Measurements from ENCODE around the gene SPRR2B.
"Not testable (repeated sequence)": the region's sequence is repeated elsewhere in the genome, so short reads cannot be mapped to it uniquely, and the experiment has no call there.

SPRR2B gene

DNA sequence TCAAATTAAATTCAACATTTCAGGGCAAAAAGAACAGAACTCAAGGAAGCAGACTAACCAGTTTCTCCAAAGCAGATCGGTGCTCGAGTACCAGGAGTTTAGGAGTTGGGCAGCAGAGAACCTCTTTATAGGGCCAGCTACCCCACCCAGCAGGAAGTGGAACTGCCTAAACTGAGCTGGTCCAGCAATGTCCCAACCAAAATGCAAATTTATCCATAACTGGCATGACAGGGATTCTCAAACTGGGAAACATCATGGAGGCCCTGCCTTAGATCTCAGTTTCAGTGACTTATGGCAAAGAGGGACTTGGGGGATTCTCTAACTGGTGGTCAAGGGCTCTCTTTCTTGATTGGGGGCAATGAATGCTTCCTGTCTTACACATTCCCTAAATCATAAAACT lies at the start of gene SPRR2B:
Gene SPRR2B (minus strand): TSS at position 101 of the 400 bp plus-strand sequence. CDS start 772 bp downstream, outside the sequence.
- no peak for DNase-seq (ENCODE audit: low read depth in 2 of 2)

DNA sequence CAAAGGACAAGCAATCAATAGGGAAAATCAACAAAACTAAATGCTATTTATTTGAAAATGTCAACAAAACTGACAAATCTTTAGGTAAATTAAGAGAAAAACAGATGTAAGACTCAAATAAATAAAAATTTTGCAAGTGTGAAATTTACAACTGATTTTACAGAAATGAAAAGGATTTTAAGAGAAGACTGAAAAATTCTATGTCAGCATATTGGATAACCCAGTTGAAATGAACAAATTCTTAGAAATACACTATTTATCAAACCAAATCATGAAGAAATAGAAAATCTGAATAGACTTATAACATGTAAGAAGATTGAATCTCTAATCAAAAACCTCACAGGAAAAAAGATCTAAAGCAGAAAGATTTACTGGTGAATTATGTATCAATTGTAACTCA lies 49.5 kb upstream of the SPRR2B start:
- DNase-seq (ENCODE audit: low read depth in 2 of 2): no peak

DNA sequence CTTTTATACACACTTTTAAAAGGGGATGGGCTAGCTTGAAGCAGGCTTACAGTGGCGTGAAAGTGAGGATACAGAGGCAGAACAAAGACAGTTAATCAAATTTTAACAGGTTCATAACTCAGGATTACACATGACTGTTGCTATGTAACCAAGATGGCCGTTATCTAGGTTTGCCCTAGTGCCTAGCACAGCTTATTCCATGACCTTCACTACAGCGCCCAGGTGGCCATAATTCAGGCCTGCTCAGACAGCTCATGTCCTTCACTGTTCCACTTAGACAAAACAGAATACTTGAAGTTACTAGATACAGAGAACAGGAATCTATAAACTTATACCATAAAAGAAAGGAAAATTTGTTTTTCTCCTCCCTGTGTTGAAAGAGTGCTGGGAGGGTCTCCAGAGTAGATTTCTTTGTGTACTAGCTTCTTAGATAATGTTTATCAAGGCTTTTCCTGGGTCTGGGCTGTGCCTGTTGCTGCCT lies 48.1 kb upstream of the SPRR2B start:
- no peak for DNase-seq (ENCODE audit: low read depth in 2 of 2)

DNA sequence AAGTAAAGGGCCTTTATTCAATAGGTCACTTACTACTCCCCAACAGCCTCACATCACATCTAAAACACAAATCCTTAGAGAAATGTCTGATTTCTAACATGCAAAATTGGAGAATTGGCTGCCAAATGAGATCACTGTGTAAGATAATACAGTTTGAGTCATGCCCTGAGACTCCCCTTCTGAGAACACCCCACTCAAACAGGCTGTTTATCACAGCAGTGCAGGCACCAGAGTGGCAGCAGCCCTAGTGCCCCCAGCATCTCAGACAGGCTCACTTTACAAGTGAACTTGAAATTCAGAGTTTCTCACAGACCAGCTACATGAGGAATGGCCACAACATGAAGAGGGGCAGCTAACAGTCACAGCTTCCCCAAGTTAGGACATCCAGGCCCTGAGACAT lies 43.9 kb upstream of the SPRR2B start:
- DNase-seq (ENCODE audit: low read depth in 2 of 2): not testable (repeated sequence)

DNA sequence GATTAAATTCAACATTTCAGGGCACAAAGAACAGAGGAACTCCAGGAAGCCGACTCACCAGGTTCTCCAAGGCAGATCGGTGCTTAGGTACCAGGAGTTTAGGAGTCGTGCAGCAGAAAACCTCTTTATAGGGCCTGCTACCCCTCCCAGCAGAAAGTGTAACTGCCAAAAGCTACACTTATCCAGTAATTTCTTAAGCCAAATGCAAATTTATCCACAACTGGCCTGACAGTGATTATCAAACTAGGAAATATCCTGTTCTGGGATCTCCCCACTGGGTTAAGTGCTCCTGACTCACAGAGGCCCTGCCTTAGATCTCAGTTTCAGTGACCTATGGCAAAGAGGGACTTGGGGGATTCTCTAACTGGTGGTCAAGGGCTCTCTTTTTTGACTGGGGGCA lies 42.0 kb upstream of the SPRR2B start, which contains the start of gene SPRR2F:
Gene SPRR2F (minus strand): TSS at position 101 of the 400 bp plus-strand sequence. CDS start 783 bp downstream, outside the sequence.
- DNase-seq (ENCODE audit: low read depth in 2 of 2): no peak

DNA sequence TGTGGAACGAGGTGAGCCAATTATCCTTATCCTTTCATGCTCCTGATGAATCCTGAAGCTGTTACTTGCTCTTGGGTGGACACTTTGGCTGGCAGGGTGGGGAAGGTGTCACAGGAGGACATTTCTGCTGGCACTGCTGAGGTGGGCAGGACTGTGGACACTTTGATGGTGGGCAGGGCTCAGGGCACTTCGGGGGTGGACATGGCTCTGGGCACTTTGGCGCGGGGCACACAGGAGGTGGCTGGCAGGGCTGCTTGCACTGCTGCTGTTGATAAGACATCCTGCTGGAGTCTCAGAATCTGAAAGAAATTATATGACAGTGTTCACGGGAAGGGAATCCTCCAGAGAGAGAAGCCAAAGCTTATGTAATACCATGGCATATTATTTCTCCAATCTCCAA lies 41.0 kb upstream of the SPRR2B start:
- DNase-seq (ENCODE audit: low read depth in 2 of 2): not testable (repeated sequence)

DNA sequence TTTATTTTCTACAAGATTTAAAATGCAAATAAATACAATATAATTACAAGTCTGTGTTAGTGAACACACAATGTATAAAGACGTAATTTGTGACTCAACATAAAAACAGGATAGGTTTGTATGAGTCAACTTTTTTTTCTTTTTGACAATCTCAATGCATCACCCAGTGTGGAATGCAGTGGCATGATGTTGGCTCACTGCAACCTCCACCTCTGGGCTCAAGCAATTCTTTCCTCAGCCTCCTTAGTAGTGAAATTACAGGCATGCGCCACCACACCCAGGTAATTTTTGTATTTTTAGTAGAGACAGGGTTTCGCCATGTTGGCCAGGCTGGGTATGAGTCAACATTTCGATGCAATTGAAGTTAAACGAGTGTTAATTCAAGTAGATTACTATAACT lies 28.8 kb upstream of the SPRR2B start:
- DNase-seq (ENCODE audit: low read depth in 2 of 2): no peak

DNA sequence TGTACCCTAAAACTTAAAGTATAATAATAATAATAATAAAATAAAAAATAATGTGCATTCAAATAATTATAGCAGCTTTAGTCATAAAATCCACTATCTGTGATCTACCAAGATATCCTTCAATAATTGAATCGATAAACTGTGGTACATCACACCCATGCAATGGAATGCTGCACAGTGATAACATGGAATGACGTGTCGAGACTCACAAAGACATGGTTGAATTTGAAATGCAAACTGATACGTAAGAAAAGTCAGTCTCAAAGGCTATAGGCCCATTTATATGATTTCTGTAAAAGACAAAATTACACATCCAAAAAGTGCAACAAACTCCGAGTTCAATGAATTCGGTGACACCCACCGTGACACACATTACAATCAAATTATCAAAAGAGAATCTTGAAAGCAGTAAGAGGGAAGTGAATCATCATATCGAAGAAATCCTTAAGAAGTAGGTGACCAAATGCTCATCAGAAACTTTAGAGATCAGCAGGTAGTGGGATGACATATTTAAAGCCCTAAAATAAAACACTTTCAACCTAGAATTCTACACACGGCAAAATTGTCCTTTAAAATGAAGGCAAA lies 28.1 kb upstream of the SPRR2B start:
- DNase-seq (ENCODE audit: low read depth in 2 of 2): no peak

DNA sequence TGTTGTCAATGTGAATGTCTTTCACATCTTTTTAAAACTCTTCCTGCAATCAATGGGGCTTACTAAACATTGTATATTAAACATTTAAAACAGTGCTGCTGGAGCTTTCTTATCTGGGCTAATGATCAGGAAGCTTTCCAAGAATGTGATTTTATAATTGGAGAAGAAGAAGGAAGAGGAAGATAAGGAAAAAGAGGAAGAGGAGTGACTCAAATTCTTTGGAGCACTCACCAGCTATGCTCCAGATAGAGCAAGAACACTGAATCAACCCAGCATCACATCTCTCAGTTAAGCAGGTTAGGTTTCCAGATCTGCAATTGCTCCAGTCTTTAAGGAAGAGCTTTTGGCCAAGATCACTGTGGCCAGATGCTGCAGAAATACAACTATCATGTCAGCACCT lies 24.4 kb upstream of the SPRR2B start:
- DNase-seq (ENCODE audit: low read depth in 2 of 2): no peak

DNA sequence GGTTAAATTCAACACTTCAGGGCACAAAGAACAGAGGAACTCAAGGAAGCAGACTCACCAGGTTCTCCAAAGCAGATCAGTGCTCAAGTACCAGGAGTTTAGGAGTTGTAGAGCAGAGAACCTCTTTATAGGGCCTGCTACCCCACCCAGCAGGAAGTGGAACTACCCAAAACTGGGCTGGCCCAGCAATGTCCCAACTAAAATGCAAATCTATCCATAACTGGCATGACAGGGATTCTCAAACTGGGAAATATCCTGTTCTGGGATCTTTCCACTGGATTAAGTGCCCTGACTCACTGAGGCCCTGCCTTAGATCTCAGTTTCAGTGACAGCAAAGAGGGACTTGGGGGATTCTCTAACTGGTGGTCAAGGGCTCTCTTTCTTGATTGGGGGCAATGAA lies 23.0 kb upstream of the SPRR2B start, which contains the start of gene SPRR2E:
Gene SPRR2E (minus strand): TSS at position 101 of the 400 bp plus-strand sequence. CDS start 775 bp downstream, outside the sequence.
- no peak for DNase-seq (ENCODE audit: low read depth in 2 of 2)

DNA sequence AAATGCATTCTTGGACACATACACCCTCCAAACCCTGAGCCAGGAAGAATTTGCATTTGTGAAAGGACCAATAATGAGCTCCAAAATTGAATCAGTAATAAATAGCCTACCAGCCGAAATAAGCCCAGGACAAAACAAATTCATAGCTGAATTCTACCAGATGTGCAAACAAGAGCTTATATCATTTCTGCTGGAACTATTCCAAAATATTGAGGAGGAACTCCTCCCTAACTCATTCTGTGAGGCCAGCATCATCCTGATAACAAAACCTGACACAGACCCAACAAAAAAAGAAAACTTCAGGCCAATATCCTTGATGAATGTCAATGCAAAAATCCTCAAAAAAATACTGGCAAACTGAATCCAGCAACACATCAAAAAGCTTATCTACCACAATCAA lies 16.2 kb upstream of the SPRR2B start:
- DNase-seq (ENCODE audit: low read depth in 2 of 2): no peak

DNA sequence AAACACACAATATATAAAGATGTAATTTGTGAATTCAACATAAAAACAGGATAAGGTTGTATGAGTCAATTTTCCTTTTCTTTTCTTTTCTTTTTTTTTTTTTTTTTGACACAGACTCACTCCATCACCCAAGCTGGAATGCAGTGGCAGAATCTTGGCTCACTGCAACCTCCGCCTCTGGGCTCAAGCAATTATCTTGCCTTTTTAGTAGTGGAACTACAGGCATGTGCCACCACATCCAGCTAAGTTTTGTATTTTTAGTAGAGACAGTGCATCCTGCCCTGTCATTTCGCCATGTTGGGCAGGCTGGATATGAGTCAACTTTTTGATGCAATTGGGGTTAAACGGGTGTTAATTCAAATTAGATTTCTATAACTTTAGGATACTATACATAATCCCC lies 10.3 kb upstream of the SPRR2B start:
- no peak for DNase-seq (ENCODE audit: low read depth in 2 of 2)

DNA sequence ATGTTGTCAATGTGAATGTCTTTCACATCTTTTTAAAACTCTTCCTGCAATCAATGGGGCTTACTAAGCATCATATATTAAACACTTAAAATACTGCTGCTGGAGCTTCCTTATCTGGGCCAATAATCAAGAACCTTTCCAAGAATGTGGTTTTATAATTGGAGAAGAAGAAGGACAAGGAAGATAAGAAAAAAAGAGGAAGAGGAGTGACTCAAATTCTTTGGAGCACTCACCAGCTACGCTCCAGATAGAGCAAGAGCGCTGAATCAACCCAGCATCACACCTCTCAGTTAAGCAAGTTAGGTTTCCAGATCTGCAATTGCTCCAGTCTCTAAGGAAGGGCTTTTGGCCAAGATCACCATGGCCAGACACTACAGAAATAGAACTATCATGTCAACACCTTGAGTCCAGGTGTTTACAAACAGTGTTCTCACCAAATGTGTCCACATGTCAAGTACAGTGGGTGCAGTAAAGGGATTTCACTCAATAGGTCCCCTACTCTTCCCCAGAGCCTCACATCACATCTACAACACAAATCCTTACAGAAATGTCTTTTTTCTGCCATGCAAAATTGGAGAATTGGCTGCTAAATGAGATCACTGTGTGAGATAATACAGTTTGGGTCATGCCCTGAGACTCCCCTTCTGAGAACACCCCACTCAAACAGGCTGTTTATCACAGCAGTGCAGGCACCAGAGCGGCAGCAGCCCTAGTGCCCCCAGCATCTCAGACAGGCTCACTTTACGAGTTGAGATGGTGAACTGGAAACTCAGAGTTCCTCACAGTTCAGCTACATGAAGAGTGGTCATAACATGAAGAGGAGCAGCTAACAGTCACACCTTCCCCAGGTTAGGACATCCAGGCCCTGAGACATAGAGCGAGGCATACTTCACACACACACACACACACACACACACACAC lies 1.7 kb upstream of the SPRR2B start:
- DNase-seq (ENCODE audit: low read depth in 2 of 2): no peak

DNA sequence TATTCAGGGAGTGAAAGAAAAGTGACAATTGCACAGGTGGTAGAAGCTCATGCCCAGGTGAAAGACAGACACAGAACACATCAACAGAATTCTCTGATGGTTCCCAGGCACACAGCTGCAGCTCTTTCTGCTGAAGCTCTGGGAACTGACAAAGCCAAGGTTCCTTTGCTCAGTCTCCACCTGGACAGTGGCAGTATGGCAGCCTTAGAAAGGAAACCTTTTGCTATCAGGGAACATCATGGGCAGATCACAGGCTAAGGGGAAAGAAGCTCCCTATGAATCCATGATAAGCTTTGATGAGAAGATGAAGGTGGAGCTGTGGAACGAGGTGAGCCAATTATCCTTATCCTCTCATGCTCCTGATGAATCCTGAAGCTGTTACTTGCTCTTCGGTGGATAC lies 1.2 kb downstream of the SPRR2B start:
- no peak for DNase-seq (ENCODE audit: low read depth in 2 of 2)

DNA sequence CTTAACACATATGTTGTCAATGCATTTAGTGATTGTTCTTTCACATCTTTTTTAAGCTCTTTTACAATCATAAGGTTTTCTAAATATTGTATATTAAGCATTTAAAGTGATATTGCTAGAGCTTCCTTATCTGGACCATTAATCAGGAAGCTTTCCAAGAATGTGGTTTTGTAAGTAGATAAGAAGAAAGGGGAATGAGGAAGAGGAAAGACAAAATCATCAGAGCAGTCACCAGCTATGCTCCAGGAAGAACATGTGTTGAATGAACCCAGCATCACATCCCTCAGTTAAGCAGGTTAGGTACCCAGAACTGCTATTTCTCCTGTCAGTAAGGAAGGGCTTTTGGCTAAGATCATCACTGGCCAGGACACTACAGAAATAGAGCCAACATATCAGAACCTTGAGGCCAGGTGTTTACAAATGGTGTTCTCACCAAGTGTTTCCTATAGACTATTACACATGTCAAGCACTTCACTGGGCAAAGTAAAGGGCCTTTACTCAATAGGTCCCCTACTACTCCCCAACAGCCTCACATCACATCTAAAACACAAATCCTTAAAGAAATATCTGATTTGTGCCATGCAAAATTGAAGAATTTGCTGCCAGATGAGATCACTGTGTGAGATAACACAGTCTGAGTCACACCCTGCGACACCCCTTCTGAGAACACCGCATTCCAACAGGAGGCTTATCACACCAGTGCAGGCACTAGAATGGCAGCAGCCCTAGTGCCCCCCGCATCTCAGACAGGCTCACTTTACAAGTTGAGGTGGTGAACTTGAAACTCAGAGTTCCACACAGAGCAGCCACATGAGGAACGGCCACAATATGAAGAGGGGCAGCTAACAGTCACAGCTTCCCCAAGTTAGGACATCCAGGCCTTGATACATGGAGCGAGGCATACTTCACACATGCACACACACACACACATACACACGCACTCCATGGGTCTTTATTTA lies 12.3 kb downstream of the SPRR2B start:
- no peak for DNase-seq (ENCODE audit: low read depth in 2 of 2)

DNA sequence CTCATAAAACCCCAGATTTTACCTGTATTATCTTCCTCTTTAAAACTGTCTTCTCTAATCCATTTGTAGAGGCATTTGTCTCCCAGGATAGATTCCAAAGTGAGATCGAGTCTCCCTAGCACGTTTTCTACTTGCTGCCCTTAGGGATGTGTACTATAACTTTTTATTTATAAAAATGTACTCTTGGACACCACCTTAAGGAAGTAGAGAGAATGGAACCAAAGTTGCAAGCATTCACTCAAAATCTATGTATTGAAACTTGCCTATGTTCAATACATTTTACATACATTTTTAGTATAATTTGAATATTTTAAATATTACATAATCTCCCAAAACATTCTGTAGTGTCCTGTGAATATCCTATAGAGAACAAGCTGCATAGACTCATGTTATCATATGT lies 13.3 kb downstream of the SPRR2B start:
- DNase-seq (ENCODE audit: low read depth in 2 of 2): no peak

DNA sequence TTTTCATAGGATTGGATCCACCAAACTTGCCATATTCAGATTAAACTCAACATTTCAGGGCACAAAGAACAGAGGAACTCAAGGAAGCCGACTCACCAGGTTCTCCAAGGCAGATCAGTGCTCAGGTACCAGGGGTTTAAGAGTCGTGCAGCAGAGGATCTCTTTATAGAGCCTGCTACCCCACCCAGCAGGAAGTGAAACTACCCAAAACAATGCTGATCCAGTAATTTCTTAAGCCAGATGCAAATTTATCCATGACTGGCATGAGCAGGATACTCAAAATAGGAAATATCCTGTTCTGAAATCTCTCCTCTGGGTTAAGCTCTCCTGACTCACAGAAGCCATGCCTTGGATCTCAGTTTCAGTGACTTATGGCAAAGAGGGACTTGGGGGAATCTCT lies 14.0 kb downstream of the SPRR2B start, which contains the start of gene SPRR2A:
Gene SPRR2A (minus strand): TSS at position 138 of the 400 bp plus-strand sequence. CDS start 777 bp downstream, outside the sequence.
- DNase-seq (ENCODE audit: low read depth in 2 of 2): no peak

DNA sequence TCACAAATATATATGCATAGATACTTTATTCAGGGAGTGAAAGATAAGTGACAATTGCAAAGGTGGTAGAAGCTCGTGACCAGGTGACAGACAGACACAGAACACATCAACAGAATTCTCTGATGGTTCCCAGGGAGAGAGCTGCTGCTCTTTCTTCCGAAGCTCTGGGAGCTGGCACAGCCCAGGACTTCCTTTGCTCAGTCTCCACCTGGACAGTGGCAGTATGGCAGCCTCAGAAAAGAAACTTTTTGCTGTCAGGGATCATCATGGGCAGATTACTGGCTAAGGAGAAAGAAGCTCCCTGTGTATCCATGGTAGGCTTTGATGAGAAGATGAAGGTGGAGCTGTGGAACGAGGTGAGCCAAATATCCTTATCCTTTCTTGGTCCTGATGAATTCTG lies 15.3 kb downstream of the SPRR2B start:
- DNase-seq (ENCODE audit: low read depth in 2 of 2): not testable (repeated sequence)

DNA sequence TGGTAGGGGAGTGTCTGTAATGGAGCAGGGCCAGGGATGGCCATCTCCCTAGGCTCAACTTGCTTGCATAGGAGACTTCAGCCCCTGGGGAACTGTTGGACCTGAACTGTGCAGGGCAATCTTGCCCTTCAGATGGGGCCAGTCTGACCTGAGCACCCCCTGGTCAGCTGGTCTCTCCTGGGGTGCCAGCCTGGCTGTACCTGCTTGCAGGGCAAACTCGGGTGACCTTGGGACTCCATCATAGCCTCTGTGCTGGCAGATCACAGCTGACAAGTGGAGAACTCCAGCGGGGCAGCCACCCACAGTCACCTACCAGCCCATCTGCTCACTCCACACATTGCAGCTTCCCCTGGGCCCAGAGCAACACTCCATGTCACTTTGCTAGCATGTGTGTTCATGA lies 22.2 kb downstream of the SPRR2B start:
- no peak for DNase-seq (ENCODE audit: low read depth in 2 of 2)

DNA sequence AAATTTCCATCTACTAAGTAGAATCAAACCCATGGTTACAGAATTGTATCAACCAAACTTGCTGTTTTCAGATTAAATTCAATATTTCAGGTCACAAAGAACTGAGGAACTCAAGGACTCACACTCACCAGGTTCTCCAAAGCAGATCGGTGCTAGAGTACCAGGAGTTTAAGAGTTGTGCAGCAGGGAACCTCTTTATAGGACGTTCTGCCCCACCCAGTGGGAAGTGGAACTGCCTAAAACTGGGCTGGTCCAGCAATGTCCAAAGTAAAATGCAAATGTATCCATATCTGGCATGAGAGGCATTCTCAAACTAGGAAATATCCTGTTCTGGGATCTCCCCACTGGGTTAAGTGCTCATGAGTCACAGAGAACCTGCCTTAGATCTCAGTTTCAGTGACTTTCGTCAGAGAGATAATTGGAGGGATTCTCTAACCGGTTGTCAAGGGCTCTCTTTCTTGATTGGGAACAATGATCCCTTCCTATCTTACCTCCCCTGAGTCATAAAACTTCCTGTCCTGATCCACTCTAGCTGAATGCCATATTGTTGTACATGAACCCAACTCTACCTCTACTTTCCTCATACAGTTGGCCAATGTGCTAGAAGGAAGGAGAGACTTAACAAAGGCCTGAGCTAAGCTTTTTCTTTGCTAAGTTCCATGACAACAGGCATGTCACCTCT lies 30.3 kb downstream of the SPRR2B start, which contains the start of gene SPRR2D:
Gene SPRR2D (minus strand): TSS at position 171 of the 682 bp plus-strand sequence. CDS start 774 bp downstream, outside the sequence.
- no peak for DNase-seq (ENCODE audit: low read depth in 2 of 2)

DNA sequence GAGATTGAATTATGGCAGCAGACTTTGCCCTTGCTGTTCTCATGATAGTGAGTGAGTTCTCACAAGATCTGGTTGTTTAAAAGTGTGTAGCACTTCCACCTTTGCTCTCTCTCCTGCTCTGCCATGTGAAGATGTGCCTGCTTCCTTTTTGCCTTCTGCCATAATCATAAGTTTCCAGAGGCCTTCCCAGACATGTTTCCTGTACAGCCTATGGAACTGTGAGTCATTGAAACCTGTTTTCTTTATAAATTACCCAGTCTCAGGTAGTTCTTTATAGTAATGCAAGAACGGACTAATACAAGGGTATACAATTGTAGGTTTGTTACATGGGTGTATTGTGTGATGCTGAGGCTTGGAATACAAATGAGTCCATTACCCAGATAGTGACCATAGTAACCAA lies 36.2 kb downstream of the SPRR2B start:
- no peak for DNase-seq (ENCODE audit: low read depth in 2 of 2)
